UCSD-AML1 (cell line): ENCODE data around the gene CDH13.

Source experiments
- DNase-seq: peaks from one replicate; lab custom pipeline; 2025; ENCODE audit not compliant: unreplicated experiment; lab: John Stamatoyannopoulos, UW

Gene CDH13

GRCh38 chr16:83137894-83138293 is 511.1 kb downstream of the CDH13 start:
- DNase-seq = no peak

GRCh38 chr16:83138512-83138911 is 511.7 kb downstream of the CDH13 start:
- no peak for DNase-seq

GRCh38 chr16:83138976-83139690 is 512.4 kb downstream of the CDH13 start:
- no peak for DNase-seq

- no peak for DNase-seq
These were observed 517.0 kb downstream of the CDH13 start for GRCh38 chr16:83143788-83144187.

- DNase-seq = no peak
These were observed 518.5 kb downstream of the CDH13 start for GRCh38 chr16:83145297-83145696.

- DNase-seq = no peak
These were observed 520.5 kb downstream of the CDH13 start for GRCh38 chr16:83147244-83147643.

- no peak for DNase-seq
These were observed 531.7 kb downstream of the CDH13 start for GRCh38 chr16:83158320-83158957.

GRCh38 chr16:83159049-83159448 is 532.3 kb downstream of the CDH13 start:
- DNase-seq = no peak

- no peak for DNase-seq
These were observed 533.7 kb downstream of the CDH13 start for GRCh38 chr16:83160287-83161020.

GRCh38 chr16:83162791-83163190 is 536.0 kb downstream of the CDH13 start:
- no peak for DNase-seq

GRCh38 chr16:83164816-83165215 is 538.0 kb downstream of the CDH13 start:
- no peak for DNase-seq

- no peak for DNase-seq
These were observed 544.6 kb downstream of the CDH13 start for GRCh38 chr16:83171396-83171795.

- no peak for DNase-seq
These were observed 547.9 kb downstream of the CDH13 start for GRCh38 chr16:83174671-83175070.

- DNase-seq = no peak
These were observed 550.0 kb downstream of the CDH13 start for GRCh38 chr16:83176802-83177201.

GRCh38 chr16:83185902-83186301 is 559.1 kb downstream of the CDH13 start:
- no peak for DNase-seq

GRCh38 chr16:83187405-83187804 is 560.6 kb downstream of the CDH13 start:
- no peak for DNase-seq

GRCh38 chr16:83196796-83197195 is 570.0 kb downstream of the CDH13 start:
- no peak for DNase-seq

GRCh38 chr16:83197450-83197849 is 570.7 kb downstream of the CDH13 start:
- no peak for DNase-seq

- no peak for DNase-seq
These were observed 572.2 kb downstream of the CDH13 start for GRCh38 chr16:83198977-83199376.

- no peak for DNase-seq
These were observed 573.4 kb downstream of the CDH13 start for GRCh38 chr16:83200005-83200779.

- no peak for DNase-seq
These were observed 575.0 kb downstream of the CDH13 start for GRCh38 chr16:83201748-83202147.
